ENCODE results near the gene SLC22A13.

The SLC22A13 gene

DNA sequence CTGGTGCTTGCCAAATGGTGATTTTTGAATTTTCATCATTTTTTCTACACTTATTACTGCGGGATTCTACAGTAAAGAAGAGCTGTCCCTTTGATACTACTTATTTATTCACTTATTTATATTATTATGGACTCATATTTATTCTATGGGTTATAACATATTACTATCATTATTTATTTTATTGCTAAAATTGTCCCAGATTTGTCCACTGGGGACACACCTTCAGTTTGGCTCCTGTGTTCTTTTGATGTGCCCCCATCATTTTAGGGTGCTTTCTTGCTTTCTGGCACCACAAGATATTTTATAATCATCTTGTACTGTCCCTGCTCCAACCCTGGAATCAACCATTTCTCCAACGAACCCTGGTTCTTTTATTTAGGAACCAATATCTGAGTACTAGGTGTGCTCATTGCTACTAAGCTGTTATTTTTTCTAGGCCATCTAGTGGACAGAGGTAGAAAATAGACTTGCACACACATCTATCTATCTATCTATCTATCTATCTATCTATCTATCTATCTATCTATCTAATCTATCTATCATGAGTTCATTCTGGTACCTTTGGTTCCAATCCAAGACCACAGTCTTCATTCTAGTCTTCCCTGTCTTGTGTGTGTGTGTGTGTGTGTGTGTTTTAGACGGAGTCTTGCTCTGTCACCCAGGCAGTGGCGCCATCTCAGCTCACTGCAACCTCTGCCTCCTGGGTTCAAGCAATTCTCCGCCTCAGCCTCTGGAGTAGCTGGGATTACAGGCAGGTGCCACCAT lies 32.5 kb downstream of the SLC22A13 start:
- H4K20me1 ChIP-seq (ENCODE audit: insufficient read depth, low read length): no peaks in the 10 kb centered on the region
- H3K4me1 ChIP-seq (ENCODE audit: low read length): no peaks in the 10 kb centered on the region
- no peak overlapping the region for H3K4me2 ChIP-seq (ENCODE audit: low read length)
- H3K27me3 ChIP-seq (ENCODE audit: low read depth, low read length): peaks cover 3% of the 10 kb centered on the region; the same call in 1 of the 2 replicates
- TF ChIP-seq, protein P1, sequence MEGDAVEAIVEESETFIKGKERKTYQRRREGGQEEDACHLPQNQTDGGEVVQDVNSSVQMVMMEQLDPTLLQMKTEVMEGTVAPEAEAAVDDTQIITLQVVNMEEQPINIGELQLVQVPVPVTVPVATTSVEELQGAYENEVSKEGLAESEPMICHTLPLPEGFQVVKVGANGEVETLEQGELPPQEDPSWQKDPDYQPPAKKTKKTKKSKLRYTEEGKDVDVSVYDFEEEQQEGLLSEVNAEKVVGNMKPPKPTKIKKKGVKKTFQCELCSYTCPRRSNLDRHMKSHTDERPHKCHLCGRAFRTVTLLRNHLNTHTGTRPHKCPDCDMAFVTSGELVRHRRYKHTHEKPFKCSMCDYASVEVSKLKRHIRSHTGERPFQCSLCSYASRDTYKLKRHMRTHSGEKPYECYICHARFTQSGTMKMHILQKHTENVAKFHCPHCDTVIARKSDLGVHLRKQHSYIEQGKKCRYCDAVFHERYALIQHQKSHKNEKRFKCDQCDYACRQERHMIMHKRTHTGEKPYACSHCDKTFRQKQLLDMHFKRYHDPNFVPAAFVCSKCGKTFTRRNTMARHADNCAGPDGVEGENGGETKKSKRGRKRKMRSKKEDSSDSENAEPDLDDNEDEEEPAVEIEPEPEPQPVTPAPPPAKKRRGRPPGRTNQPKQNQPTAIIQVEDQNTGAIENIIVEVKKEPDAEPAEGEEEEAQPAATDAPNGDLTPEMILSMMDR (IDR thresholded peaks at IDR 0.05; ENCODE audit: low read depth, low read length): peak; percentile 77
- no peak for TF ChIP-seq EZH2phosphoT487 (IDR thresholded peaks at IDR 0.05; ENCODE audit: low read depth)
- no peak overlapping the region for H3K27ac ChIP-seq (ENCODE audit: low read length)
- H3K9ac ChIP-seq (ENCODE audit: low read length): no peak overlapping the region
- no peaks in the 10 kb centered on the region for H3K9me3 ChIP-seq (ENCODE audit: insufficient read depth, low read length)
- no peak overlapping the region for H3K4me3 ChIP-seq (ENCODE audit: low read length)
- no peaks in the 10 kb centered on the region for H3K36me3 ChIP-seq (replicated peaks; ENCODE audit: low read depth, low read length)
- H3K79me2 ChIP-seq (ENCODE audit: low read length): no peaks in the 10 kb centered on the region
- no peak overlapping the region for H2AFZ ChIP-seq (ENCODE audit: low read depth, low read length)

DNA sequence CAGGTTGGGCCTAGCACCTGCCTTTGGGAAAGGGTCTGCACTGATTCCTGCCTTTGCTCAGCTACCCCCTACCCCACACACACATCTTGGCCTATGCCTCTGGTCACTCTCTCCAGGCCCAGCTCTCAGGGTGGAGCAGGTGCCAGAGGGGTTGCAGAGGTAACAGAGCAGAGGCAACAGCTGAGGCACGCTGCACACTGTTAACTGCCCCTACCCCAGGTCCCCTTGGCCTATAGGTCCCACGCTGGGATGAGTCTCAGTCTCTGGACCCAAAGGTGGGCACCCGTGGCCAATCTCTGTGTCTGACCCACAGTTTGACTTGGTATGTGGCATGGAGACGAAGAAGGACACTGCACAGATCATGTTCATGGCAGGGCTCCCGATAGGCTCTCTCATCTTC lies 41.3 kb downstream of the SLC22A13 start:
- no peaks in the 10 kb centered on the region for H4K20me1 ChIP-seq (ENCODE audit: insufficient read depth, low read length)

DNA sequence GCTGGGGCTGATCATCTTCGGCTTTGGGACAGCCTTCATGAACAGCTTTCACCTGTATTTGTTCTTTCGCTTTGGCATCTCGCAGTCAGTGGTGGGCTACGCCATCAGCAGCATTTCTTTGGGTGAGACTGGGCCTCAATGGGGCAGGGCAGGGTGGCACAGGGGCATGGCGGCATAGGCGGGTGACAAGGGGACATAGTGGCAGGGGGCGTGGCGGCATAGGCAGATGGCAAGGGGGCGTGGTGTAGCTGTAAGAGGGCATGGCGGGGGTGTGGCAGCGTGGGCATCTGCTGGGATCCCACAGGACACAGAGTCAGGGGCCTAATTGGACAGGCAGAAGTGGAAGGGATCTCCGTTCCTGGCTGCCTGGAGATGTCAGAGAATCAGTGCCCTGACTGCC lies 42.0 kb downstream of the SLC22A13 start:
- H3K27me3 ChIP-seq (ENCODE audit: low read depth, low read length): 0 out of 2 replicates have a peak, but pooled peaks cover 4% of the 10 kb centered on the region
- H3K9ac ChIP-seq (ENCODE audit: low read length): no peak overlapping the region
- no peaks in the 10 kb centered on the region for H3K9me3 ChIP-seq (ENCODE audit: insufficient read depth, low read length)
- no peaks in the 10 kb centered on the region for H4K20me1 ChIP-seq (ENCODE audit: insufficient read depth, low read length)
- no peak overlapping the region for H3K27ac ChIP-seq (ENCODE audit: low read length)
- H3K4me2 ChIP-seq (ENCODE audit: low read length): no peak overlapping the region
- no peak overlapping the region for H2AFZ ChIP-seq (ENCODE audit: low read depth, low read length)
- no peaks in the 10 kb centered on the region for H3K79me2 ChIP-seq (ENCODE audit: low read length)
- no peaks in the 10 kb centered on the region for H3K4me1 ChIP-seq (ENCODE audit: low read length)
- no peaks in the 10 kb centered on the region for H3K36me3 ChIP-seq (replicated peaks; ENCODE audit: low read depth, low read length)
- TF ChIP-seq, protein P1 (IDR thresholded peaks at IDR 0.05; ENCODE audit: low read depth, low read length): no peak
- TF ChIP-seq EZH2phosphoT487 (IDR thresholded peaks at IDR 0.05; ENCODE audit: low read depth): no peak
- H3K4me3 ChIP-seq (ENCODE audit: low read length): no peak overlapping the region

More for the DNA sequence above, 41.3 kb downstream of the SLC22A13 start:
- Histone ChIP-seq H2AFZ (ENCODE audit: low read depth, low read length) (no peak overlapping the region), H3K4me2 (ENCODE audit: low read length) (no peak overlapping the region), H3K9ac (ENCODE audit: low read length) (no peak overlapping the region), H3K9me3 (ENCODE audit: insufficient read depth, low read length) (no peaks in the 10 kb centered on the region), H3K27me3 (ENCODE audit: low read depth, low read length) (0 out of 2 replicates have a peak, but pooled peaks cover 4% of the 10 kb centered on the region), H3K27ac (ENCODE audit: low read length) (no peak overlapping the region), H3K79me2 (ENCODE audit: low read length) (no peaks in the 10 kb centered on the region), H3K4me1 (ENCODE audit: low read length) (no peaks in the 10 kb centered on the region), H3K4me3 (ENCODE audit: low read length) (no peak overlapping the region), H3K36me3 (replicated peaks; ENCODE audit: low read depth, low read length) (no peaks in the 10 kb centered on the region)
- no peak for TF ChIP-seq EZH2phosphoT487 (IDR thresholded peaks at IDR 0.05; ENCODE audit: low read depth)
- TF ChIP-seq, protein P1 (IDR thresholded peaks at IDR 0.05; ENCODE audit: low read depth, low read length): no peak

DNA sequence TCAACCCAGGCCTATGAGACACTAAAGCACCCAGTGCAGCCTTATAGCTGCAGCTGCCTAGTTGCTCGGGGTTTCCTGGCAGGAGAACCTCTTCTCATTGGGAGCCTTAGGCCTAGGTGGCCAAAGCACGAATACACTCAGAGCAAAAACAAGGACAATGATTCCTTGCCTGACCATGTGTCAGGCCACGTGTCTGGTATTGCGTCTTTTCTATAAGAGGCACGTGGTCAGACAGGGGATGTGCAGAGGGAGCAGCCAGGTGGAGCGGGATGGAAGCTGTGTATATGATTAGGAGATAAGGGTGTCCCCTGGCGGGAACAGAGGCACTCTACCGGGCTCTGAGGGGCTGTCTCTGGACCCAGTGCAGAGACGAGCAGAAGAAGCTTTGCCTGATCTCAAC lies 42.8 kb downstream of the SLC22A13 start:
- H3K4me1 ChIP-seq (ENCODE audit: low read length): no peaks in the 10 kb centered on the region
- no peak overlapping the region for H2AFZ ChIP-seq (ENCODE audit: low read depth, low read length)
- H3K79me2 ChIP-seq (ENCODE audit: low read length): no peaks in the 10 kb centered on the region
- H3K4me3 ChIP-seq (ENCODE audit: low read length): no peak overlapping the region
- TF ChIP-seq, protein P1 (IDR thresholded peaks at IDR 0.05; ENCODE audit: low read depth, low read length): no peak
- TF ChIP-seq EZH2phosphoT487 (IDR thresholded peaks at IDR 0.05; ENCODE audit: low read depth): no peak
- no peak overlapping the region for H3K4me2 ChIP-seq (ENCODE audit: low read length)
- H3K27me3 ChIP-seq (ENCODE audit: low read depth, low read length): 0 out of 2 replicates have a peak, but pooled peaks cover 4% of the 10 kb centered on the region
- H3K9me3 ChIP-seq (ENCODE audit: insufficient read depth, low read length): no peaks in the 10 kb centered on the region
- no peaks in the 10 kb centered on the region for H3K36me3 ChIP-seq (replicated peaks; ENCODE audit: low read depth, low read length)
- no peak overlapping the region for H3K9ac ChIP-seq (ENCODE audit: low read length)
- no peak overlapping the region for H3K27ac ChIP-seq (ENCODE audit: low read length)
- H4K20me1 ChIP-seq (ENCODE audit: insufficient read depth, low read length): no peaks in the 10 kb centered on the region

Data from OCI-LY3 (cell line).